GM12801 (cell line): ENCODE measurements around the gene PCDHGA12.
"Not testable (repeated sequence)": the region's sequence is repeated elsewhere in the genome, so short reads cannot be mapped to it uniquely, and the experiment has no call there.

ENCODE experiments used
- CTCF ChIP-seq: IDR thresholded peaks from one replicate; pipeline ENCODE4 v1.5.1; 2011; ENCODE audit warnings: control low read depth; ENCODE audit not compliant: insufficient read length; ENCODE audit errors: extremely low read depth

Gene PCDHGA12

GRCh38 chr5:141430332-141431113 lies at the start of gene PCDHGA12:
TSS of gene PCDHGA12 (plus strand) at chr5:141430507. CDS start at chr5:141430760, 253 bp downstream.
- no peak for TF ChIP-seq CTCF

GRCh38 chr5:141382469-141383294 lies 47.6 kb upstream of the PCDHGA12 start, which contains the start of gene PCDHGA7:
TSS of gene PCDHGA7 (plus strand) at chr5:141382742. CDS start at chr5:141382900, 158 bp downstream.
- TF ChIP-seq CTCF, result no peak

- TF ChIP-seq CTCF, result no peak
Measured at GRCh38 chr5:141383345-141383744, 47.0 kb upstream of the PCDHGA12 start.

- TF ChIP-seq CTCF, result no peak
Measured at GRCh38 chr5:141384471-141385267, 45.6 kb upstream of the PCDHGA12 start.

- not testable (repeated sequence) for TF ChIP-seq CTCF
Measured at GRCh38 chr5:141387557-141388311, 42.6 kb upstream of the PCDHGA12 start, which contains the start of gene PCDHGB4. TSS of gene PCDHGB4 (plus strand) at chr5:141387698. CDS start at chr5:141387885, 187 bp downstream.

GRCh38 chr5:141388661-141389060 lies 41.6 kb upstream of the PCDHGA12 start:
- TF ChIP-seq CTCF, result no peak
